Breast epithelium (tissue), 3 donors: ENCODE measurements around the gene SPDEF.

Experiments
- POLR2A ChIP-seq: fragments of 450-650 bp; IDR thresholded peaks from one replicate; pipeline ENCODE4 v1.6.1; 2016; ENCODE audit warnings: antibody characterized with exemption, mild to moderate bottlenecking, moderate library complexity
- POLR2AphosphoS5 ChIP-seq, 3 donors: sonication (generic); formaldehyde crosslinking; IDR thresholded peaks; one replicate each; pipeline ENCODE4 v1.6.1; 2017; ENCODE audit warnings: antibody characterized with exemption in 3 of 3
- TF ChIP-seq, protein P1 (sequence below), 3 donors: fragments of 450-650 bp; IDR thresholded peaks; one replicate each; pipeline ENCODE4 v1.5.1; 2016 to 2017; ENCODE audit warnings: antibody characterized with exemption in 3 of 3, mild to moderate bottlenecking in 3 of 3, moderate library complexity in 3 of 3

DNA sequence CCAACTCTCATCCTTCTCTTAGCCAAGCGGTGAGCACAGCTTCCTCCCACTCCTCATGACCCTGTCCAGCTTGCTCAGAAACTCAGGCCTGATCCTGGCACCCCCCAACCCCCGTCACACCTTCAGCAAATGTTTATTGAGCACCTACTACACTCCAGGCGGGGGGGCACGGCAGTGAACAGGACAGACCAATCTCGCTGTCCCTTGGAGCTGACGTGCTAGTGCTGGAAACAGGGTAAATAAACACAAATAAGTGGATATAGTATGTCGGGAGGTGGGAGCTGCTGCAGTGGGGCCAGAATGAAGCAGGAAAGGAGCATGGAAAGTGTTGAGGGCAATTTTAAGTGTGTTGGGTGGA lies 7.4 kb upstream of the SPDEF start:
- TF ChIP-seq, protein P1, sequence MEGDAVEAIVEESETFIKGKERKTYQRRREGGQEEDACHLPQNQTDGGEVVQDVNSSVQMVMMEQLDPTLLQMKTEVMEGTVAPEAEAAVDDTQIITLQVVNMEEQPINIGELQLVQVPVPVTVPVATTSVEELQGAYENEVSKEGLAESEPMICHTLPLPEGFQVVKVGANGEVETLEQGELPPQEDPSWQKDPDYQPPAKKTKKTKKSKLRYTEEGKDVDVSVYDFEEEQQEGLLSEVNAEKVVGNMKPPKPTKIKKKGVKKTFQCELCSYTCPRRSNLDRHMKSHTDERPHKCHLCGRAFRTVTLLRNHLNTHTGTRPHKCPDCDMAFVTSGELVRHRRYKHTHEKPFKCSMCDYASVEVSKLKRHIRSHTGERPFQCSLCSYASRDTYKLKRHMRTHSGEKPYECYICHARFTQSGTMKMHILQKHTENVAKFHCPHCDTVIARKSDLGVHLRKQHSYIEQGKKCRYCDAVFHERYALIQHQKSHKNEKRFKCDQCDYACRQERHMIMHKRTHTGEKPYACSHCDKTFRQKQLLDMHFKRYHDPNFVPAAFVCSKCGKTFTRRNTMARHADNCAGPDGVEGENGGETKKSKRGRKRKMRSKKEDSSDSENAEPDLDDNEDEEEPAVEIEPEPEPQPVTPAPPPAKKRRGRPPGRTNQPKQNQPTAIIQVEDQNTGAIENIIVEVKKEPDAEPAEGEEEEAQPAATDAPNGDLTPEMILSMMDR (IDR thresholded peaks at IDR 0.05), result no peak
- TF ChIP-seq POLR2A, result no peak
- TF ChIP-seq POLR2AphosphoS5 (IDR thresholded peaks at IDR 0.05), result no peak
